Activated CD4-positive, alpha-beta T cell treated with anti-CD3 and anti-CD28 coated beads, Interleukin-2, amount 10 ng/mL, durations not matched to agents 7 days and 5 days (primary cell): ENCODE results near the gene MFF. TPM values are rescaled to one million over a fixed set of nuclear protein-coding genes. Genes with fewer than 3 reads are reported as not detected.

ENCODE experiments used
- CTCF ChIA-PET: fragments of 350-600 bp; sonication (Branson Sonifier 250); formaldehyde crosslinking; loops from one replicate; lab custom pipeline; 2021; ENCODE audit warnings: antibody characterized with exemption; lab: Charles Lee
- POLR2A ChIA-PET: fragments of 350-600 bp; sonication (Branson Sonifier 250); formaldehyde crosslinking; loops from one replicate; lab custom pipeline; 2021; ENCODE audit warnings: antibody characterized with exemption; lab: Charles Lee
- DNase-seq: peaks from one replicate; pipeline ENCODE4 v3.0.0-alpha.2; 2020
- H3K27ac Mint-ChIP-seq: one replicate; pipeline ENCODE4 v1.8.0; 2021; ENCODE audit warnings: mild to moderate bottlenecking, moderate library complexity, mixed read lengths
- H3K27me3 Mint-ChIP-seq: one replicate; pipeline ENCODE4 v1.8.0; 2021; ENCODE audit warnings: mixed read lengths
- H3K36me3 Mint-ChIP-seq: one replicate; pipeline ENCODE4 v1.8.0; 2021; ENCODE audit warnings: low read depth, mixed read lengths
- H3K4me1 Mint-ChIP-seq: one replicate; pipeline ENCODE4 v1.8.0; 2021; ENCODE audit warnings: mixed read lengths
- H3K4me3 Mint-ChIP-seq: one replicate; pipeline ENCODE4 v1.8.0; 2021; ENCODE audit warnings: mild to moderate bottlenecking, moderate library complexity, mixed read lengths
- H3K9me3 Mint-ChIP-seq: one replicate; pipeline ENCODE4 v1.8.0; 2021; ENCODE audit warnings: mixed read lengths
- total RNA-seq, 2 experiments: library from RNA; stranded (reverse); gene quantifications; one replicate each; pipeline ENCODE4 v1.2.3, GENCODE V29; 2021

MFF gene
- total RNA-seq, 2 experiments from 2014 or later = 64.5 to 79.4 TPM

- H3K4me1 Mint-ChIP-seq = no peaks in the 10 kb centered on the region
- H3K27ac Mint-ChIP-seq = no peak overlapping the region
- no peaks in the 10 kb centered on the region for H3K36me3 Mint-ChIP-seq
- no peak overlapping the region for H3K4me3 Mint-ChIP-seq
- peaks cover 2% of the 10 kb centered on the region for H3K27me3 Mint-ChIP-seq
- DNase-seq = no peak
- CTCF ChIA-PET = no interaction called here
- POLR2A ChIA-PET = no interaction called here
- no peaks in the 10 kb centered on the region for H3K9me3 Mint-ChIP-seq
These were observed 63.5 kb downstream of the MFF start for GRCh38 chr2:227388537-227389011.

- Mint-ChIP-seq H3K9me3 (no peaks in the 10 kb centered on the region), H3K4me1 (no peaks in the 10 kb centered on the region), H3K27ac (no peak overlapping the region), H3K36me3 (no peaks in the 10 kb centered on the region), H3K27me3 (peaks cover 2% of the 10 kb centered on the region), H3K4me3 (no peak overlapping the region)
- POLR2A ChIA-PET = no interaction called here
- CTCF ChIA-PET = no interaction called here
- DNase-seq = no peak
These were observed 64.2 kb downstream of the MFF start for GRCh38 chr2:227389231-227389630.

- H3K27me3 Mint-ChIP-seq = peaks cover 2% of the 10 kb centered on the region
- CTCF ChIA-PET = no interaction called here
- POLR2A ChIA-PET = no interaction called here
- H3K4me3 Mint-ChIP-seq = no peak overlapping the region
- H3K4me1 Mint-ChIP-seq = no peaks in the 10 kb centered on the region
- no peaks in the 10 kb centered on the region for H3K9me3 Mint-ChIP-seq
- H3K27ac Mint-ChIP-seq = no peak overlapping the region
- DNase-seq = no peak
- H3K36me3 Mint-ChIP-seq = no peaks in the 10 kb centered on the region
These were observed 64.6 kb downstream of the MFF start for GRCh38 chr2:227389661-227390060.

GRCh38 chr2:227390468-227391256, 65.6 kb downstream of the MFF start:
- no peaks in the 10 kb centered on the region for H3K36me3 Mint-ChIP-seq

GRCh38 chr2:227394401-227394800, 69.3 kb downstream of the MFF start:
- Mint-ChIP-seq H3K9me3 (no peaks in the 10 kb centered on the region), H3K4me3 (no peak overlapping the region), H3K36me3 (no peaks in the 10 kb centered on the region), H3K27ac (no peak overlapping the region), H3K27me3 (no peaks in the 10 kb centered on the region), H3K4me1 (peaks cover 8% of the 10 kb centered on the region)
- POLR2A ChIA-PET = no interaction called here
- no peak for DNase-seq
- CTCF ChIA-PET = no interaction called here

More at GRCh38 chr2:227390468-227391256, 65.6 kb downstream of the MFF start:
- Mint-ChIP-seq H3K27me3 (no peaks in the 10 kb centered on the region), H3K27ac (no peak overlapping the region), H3K9me3 (no peaks in the 10 kb centered on the region), H3K4me1 (no peaks in the 10 kb centered on the region), H3K4me3 (no peak overlapping the region)
- DNase-seq = no peak
- ChIA-PET POLR2A (no interaction called here), CTCF (no interaction called here)

GRCh38 chr2:227395556-227395955, 70.5 kb downstream of the MFF start:
- Mint-ChIP-seq H3K27ac (no peak overlapping the region), H3K4me1 (peaks cover 8% of the 10 kb centered on the region), H3K36me3 (no peaks in the 10 kb centered on the region), H3K27me3 (no peaks in the 10 kb centered on the region), H3K9me3 (no peaks in the 10 kb centered on the region), H3K4me3 (no peak overlapping the region)
- POLR2A ChIA-PET = no interaction called here
- DNase-seq = no peak
- CTCF ChIA-PET = no interaction called here

- Mint-ChIP-seq H3K4me3 (no peak overlapping the region), H3K9me3 (no peaks in the 10 kb centered on the region), H3K27ac (no peak overlapping the region), H3K27me3 (no peaks in the 10 kb centered on the region), H3K36me3 (no peaks in the 10 kb centered on the region), H3K4me1 (peaks cover 8% of the 10 kb centered on the region)
- no peak for DNase-seq
- POLR2A ChIA-PET = no interaction called here
- CTCF ChIA-PET = interaction anchor here (0.6 kb wide), 1 partner anchor 1066 kb away, joined by 3 read pairs; no protein-coding TSS in a partner anchor
These were observed 72.5 kb downstream of the MFF start for GRCh38 chr2:227397562-227397961.

- Mint-ChIP-seq H3K9me3 (no peaks in the 10 kb centered on the region), H3K27me3 (no peaks in the 10 kb centered on the region), H3K4me3 (no peak overlapping the region), H3K4me1 (peaks cover 8% of the 10 kb centered on the region), H3K36me3 (no peaks in the 10 kb centered on the region), H3K27ac (no peak overlapping the region)
- no peak for DNase-seq
- POLR2A ChIA-PET = interaction anchor here (0.6 kb wide), 1 partner anchor 84 kb away, joined by 6 read pairs; no protein-coding TSS in a partner anchor
- CTCF ChIA-PET = interaction anchor here (1.3 kb wide), 1 partner anchor 100 kb away, joined by 3 read pairs; no protein-coding TSS in a partner anchor
These were observed 73.9 kb downstream of the MFF start for GRCh38 chr2:227398684-227399670.

- H3K9me3 Mint-ChIP-seq = no peaks in the 10 kb centered on the region
- H3K4me3 Mint-ChIP-seq = no peak overlapping the region
- H3K27me3 Mint-ChIP-seq = no peaks in the 10 kb centered on the region
- no peak overlapping the region for H3K27ac Mint-ChIP-seq
- H3K36me3 Mint-ChIP-seq = no peaks in the 10 kb centered on the region
- H3K4me1 Mint-ChIP-seq = peaks cover 19% of the 10 kb centered on the region
- ChIA-PET CTCF (interaction anchor here (1.1 kb wide), 1 partner anchor 8 kb away, joined by 3 read pairs; no protein-coding TSS in a partner anchor), POLR2A (no interaction called here)
- no peak for DNase-seq
These were observed 76.5 kb downstream of the MFF start for GRCh38 chr2:227401550-227401949.

- no peak overlapping the region for H3K4me3 Mint-ChIP-seq
- ChIA-PET POLR2A (no interaction called here), CTCF (interaction anchor here (1.1 kb wide), 1 partner anchor 8 kb away, joined by 3 read pairs; no protein-coding TSS in a partner anchor)
- H3K9me3 Mint-ChIP-seq = no peaks in the 10 kb centered on the region
- H3K27me3 Mint-ChIP-seq = no peaks in the 10 kb centered on the region
- H3K27ac Mint-ChIP-seq = no peak overlapping the region
- DNase-seq = no peak
- no peaks in the 10 kb centered on the region for H3K36me3 Mint-ChIP-seq
- peaks cover 23% of the 10 kb centered on the region for H3K4me1 Mint-ChIP-seq
These were observed 77.3 kb downstream of the MFF start for GRCh38 chr2:227402321-227402720.

GRCh38 chr2:227402959-227403358, 77.9 kb downstream of the MFF start:
- H3K4me1 Mint-ChIP-seq = peaks cover 17% of the 10 kb centered on the region
- ChIA-PET POLR2A (interaction anchor here (0.6 kb wide), 1 partner anchor 52 kb away, joined by 3 read pairs; no protein-coding TSS in a partner anchor), CTCF (no interaction called here)
- H3K4me3 Mint-ChIP-seq = no peak overlapping the region
- H3K36me3 Mint-ChIP-seq = no peaks in the 10 kb centered on the region
- no peaks in the 10 kb centered on the region for H3K9me3 Mint-ChIP-seq
- H3K27ac Mint-ChIP-seq = no peak overlapping the region
- no peaks in the 10 kb centered on the region for H3K27me3 Mint-ChIP-seq
- no peak for DNase-seq

- Mint-ChIP-seq H3K27ac (no peak overlapping the region), H3K4me3 (no peak overlapping the region)
- CTCF ChIA-PET = no interaction called here
These were observed 79.7 kb downstream of the MFF start for GRCh38 chr2:227404585-227405271.

More at GRCh38 chr2:227404585-227405271, 79.7 kb downstream of the MFF start:
- H3K4me1 Mint-ChIP-seq = peaks cover 15% of the 10 kb centered on the region
- no peaks in the 10 kb centered on the region for H3K9me3 Mint-ChIP-seq
- no peak for DNase-seq
- POLR2A ChIA-PET = no interaction called here
- H3K27me3 Mint-ChIP-seq = no peaks in the 10 kb centered on the region
- no peaks in the 10 kb centered on the region for H3K36me3 Mint-ChIP-seq
